HFFc6 (cell line): ENCODE data around the gene ATXN3. TPM values are rescaled to one million over a fixed set of nuclear protein-coding genes. Genes with fewer than 3 reads are reported as not detected.

Experiments
- DNase-seq: peaks from one replicate; pipeline ENCODE4 v3.0.0-alpha.2; 2018
- H3K27ac Mint-ChIP-seq: 2 replicates; pipeline ENCODE4 v1.8.0; 2020; ENCODE audit warnings: mild to moderate bottlenecking, mixed read lengths
- H3K27me3 Mint-ChIP-seq: 2 replicates; pipeline ENCODE4 v1.8.0; 2021; ENCODE audit warnings: mild to moderate bottlenecking, moderate library complexity, mixed read lengths; ENCODE audit not compliant: insufficient read depth
- H3K36me3 Mint-ChIP-seq: 2 replicates; pipeline ENCODE4 v1.8.0; 2021; ENCODE audit warnings: low read depth, mixed read lengths
- H3K4me1 Mint-ChIP-seq: 2 replicates; pipeline ENCODE4 v1.8.0; 2020; ENCODE audit warnings: low read depth, mixed read lengths
- H3K4me3 Mint-ChIP-seq: 2 replicates; pipeline ENCODE4 v1.8.0; 2020; ENCODE audit warnings: mild to moderate bottlenecking, moderate library complexity, mixed read lengths
- H3K9me3 Mint-ChIP-seq: 2 replicates; pipeline ENCODE4 v1.8.0; 2020; ENCODE audit warnings: mild to moderate bottlenecking, mixed read lengths
- total RNA-seq, 6 experiments: library from RNA; stranded (reverse); fragmentation: NEBNext Ultra II Directional; extraction: Animal tissue kit (Norgen Biotek cat#: 25700); gene quantifications; 2 replicates in 1 of 6; 3 replicates in 5 of 6; pipeline ENCODE4 v1.2.3, GENCODE V29; 2021
- TF ChIP-seq, protein P1 (sequence below): fragments of 200-600 bp; sonication (generic); IDR thresholded peaks from 2 replicates; pipeline ENCODE4 v1.5.0; 2021; ENCODE audit warnings: antibody characterized with exemption, mild to moderate bottlenecking

Gene ATXN3
- total RNA-seq, 6 experiments from 2014 or later: 18.5 to 22.4 (median 21.6) TPM

DNA sequence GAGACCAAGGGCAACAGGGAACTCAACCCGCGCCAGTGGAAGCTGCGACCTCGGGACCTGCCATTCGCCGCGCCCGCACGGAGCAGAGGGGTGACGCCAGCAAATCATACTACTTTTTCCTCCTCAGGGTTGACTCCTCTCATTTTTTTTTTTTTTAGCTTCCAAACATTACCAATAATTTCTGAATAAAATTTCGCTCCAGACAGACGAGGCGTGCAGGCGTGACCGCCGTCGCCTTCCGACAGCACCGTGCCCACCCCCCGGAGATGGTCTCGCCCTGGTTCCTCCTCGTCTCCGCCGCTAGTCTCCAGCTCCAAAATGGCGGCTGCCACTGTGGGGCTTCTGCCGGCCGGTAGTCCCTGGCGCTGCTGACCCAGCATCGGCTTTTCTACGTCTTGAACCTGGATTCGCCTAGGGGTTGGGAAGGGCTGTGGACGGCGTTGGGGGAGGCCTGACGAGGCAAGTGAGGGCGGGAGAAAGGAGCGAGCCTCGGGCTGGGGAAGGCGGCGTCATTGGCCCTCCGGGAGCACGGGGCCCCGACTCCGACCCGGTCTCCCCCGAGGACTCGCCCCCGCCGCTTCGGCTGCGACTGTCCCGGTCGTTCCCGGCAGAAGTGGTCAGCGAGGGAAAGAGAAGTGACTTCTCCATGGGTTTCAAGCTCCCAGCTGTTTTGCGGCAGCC lies 15.4 kb upstream of the ATXN3 start, which contains the start of the genes CPSF2 and NDUFB1:
CPSF2 (plus strand) TSS at position 300 of the 681 bp plus-strand sequence. CDS start 9,016 bp downstream, outside the sequence.
NDUFB1 (minus strand) TSS at position 37 of the 681 bp plus-strand sequence. CDS start 4,069 bp downstream, outside the sequence.
- H3K27ac Mint-ChIP-seq: peak within 1 kb of the TSS; percentile 99

DNA sequence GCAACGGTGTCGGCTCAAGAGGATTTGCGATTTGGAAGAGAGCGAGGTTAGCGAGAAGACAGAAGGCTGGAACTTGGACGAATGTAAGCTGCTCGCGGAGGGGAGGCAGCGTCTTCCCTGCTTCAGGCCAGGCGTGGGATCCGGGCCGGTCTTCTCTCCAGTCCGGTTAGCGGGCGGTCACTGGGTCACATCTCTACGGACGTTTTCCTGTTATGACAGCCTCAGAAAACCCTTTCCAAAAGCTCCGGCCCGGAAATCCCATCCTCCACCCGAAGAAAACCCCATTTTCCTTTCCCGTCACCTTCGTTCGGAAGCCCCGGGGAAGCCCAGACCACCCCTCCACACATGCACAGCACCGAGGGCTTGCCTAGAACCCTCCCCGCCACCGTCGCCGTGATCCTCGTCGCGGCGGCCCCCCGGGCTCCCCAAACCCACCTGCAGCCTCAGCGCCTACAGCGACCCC lies 14.9 kb upstream of the ATXN3 start:
- Mint-ChIP-seq H3K27ac (peak overlapping the region; percentile 99), H3K36me3 (peaks cover 13% of the 10 kb centered on the region), H3K27me3 (peaks cover 3% of the 10 kb centered on the region), H3K9me3 (no peaks in the 10 kb centered on the region), H3K4me3 (peak overlapping the region; percentile 98), H3K4me1 (peaks cover 30% of the 10 kb centered on the region)
- TF ChIP-seq, protein P1, sequence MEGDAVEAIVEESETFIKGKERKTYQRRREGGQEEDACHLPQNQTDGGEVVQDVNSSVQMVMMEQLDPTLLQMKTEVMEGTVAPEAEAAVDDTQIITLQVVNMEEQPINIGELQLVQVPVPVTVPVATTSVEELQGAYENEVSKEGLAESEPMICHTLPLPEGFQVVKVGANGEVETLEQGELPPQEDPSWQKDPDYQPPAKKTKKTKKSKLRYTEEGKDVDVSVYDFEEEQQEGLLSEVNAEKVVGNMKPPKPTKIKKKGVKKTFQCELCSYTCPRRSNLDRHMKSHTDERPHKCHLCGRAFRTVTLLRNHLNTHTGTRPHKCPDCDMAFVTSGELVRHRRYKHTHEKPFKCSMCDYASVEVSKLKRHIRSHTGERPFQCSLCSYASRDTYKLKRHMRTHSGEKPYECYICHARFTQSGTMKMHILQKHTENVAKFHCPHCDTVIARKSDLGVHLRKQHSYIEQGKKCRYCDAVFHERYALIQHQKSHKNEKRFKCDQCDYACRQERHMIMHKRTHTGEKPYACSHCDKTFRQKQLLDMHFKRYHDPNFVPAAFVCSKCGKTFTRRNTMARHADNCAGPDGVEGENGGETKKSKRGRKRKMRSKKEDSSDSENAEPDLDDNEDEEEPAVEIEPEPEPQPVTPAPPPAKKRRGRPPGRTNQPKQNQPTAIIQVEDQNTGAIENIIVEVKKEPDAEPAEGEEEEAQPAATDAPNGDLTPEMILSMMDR: no peak
- peak; percentile 6 for DNase-seq

More for the DNA sequence above, 15.4 kb upstream of the ATXN3 start, which contains the start of the genes CPSF2 and NDUFB1:
- Mint-ChIP-seq H3K9me3 (no peaks in the 10 kb centered on the region), H3K4me3 (peak within 1 kb of the TSS; percentile 98), H3K27me3 (peaks cover 3% of the 10 kb centered on the region), H3K4me1 (peaks cover 32% of the 10 kb centered on the region), H3K36me3 (peaks cover 10% of the 10 kb centered on the region)
- DNase-seq: peak; percentile 71
- TF ChIP-seq, protein P1: no peak

DNA sequence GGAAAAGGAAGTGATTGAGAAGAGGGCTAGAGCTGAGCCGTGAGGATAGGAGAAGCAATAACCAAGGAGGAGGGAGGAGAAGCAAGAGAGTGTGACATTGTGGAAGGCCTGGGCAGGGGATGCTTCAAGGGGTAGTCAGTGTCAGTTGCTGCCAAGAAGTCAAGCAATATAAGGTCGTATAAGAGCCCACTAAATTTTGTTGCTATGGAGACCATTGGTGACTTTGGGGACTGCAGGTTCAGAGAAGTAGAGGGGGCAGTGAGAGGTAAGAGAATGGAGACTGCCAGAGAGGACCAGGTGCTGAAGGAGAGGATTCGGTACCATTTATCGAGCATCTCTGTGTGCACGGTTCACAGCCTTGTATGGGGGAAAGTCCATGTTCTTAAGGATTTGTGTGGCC lies 3.1 kb upstream of the ATXN3 start:
- H3K4me3 Mint-ChIP-seq: no peak overlapping the region
- peaks cover 21% of the 10 kb centered on the region for H3K4me1 Mint-ChIP-seq
- H3K36me3 Mint-ChIP-seq: no peaks in the 10 kb centered on the region
- H3K27me3 Mint-ChIP-seq: no peaks in the 10 kb centered on the region
- H3K27ac Mint-ChIP-seq: no peak overlapping the region
- DNase-seq: no peak
- TF ChIP-seq, protein P1: no peak
- no peaks in the 10 kb centered on the region for H3K9me3 Mint-ChIP-seq

DNA sequence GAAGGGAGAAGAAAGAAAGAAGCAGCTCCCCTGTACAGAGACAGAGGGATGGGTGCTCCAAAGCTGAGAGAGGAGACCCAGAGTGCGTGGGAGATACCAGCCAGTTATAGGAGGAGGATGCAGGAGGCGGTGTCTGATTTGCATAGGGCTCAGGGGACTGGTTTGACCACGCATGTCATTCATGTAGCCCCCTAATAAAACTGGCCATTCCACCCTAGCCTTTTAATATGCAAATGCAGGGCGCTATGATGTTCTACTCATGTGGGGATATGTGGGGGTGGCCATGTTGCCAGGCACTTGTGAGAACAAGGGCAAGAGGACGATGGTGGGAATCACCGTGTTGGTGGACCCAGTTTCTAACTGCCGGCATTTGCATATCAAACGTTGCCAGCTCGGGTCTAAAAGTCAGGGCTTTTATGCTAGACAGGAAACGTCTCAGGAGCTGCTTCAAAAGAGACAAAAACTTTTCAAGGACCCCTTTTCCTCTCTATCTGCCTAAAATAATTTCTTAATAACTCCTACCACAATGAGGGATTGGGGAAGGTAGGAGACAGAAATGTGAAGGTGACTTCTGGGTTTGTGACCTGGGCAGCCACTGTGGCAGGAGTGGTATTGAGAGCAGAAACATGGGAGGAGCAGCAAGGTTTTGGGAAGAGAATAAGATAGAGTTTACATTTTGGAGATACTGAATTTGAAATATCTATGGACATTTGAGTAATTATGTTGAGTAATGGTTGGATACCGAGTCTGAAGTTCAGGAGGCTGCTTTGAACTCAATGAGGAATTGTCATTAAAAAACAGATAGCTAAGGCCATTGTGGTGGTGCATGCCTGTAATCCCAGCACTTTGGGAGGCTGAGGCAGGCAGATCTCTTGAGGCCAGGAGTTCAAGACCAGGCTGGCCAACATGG lies 2.2 kb upstream of the ATXN3 start:
- H3K4me1 Mint-ChIP-seq: peaks cover 12% of the 10 kb centered on the region
- H3K27ac Mint-ChIP-seq: no peak overlapping the region
- no peaks in the 10 kb centered on the region for H3K9me3 Mint-ChIP-seq
- H3K27me3 Mint-ChIP-seq: no peaks in the 10 kb centered on the region
- no peaks in the 10 kb centered on the region for H3K36me3 Mint-ChIP-seq
- TF ChIP-seq, protein P1: no peak
- no peak overlapping the region for H3K4me3 Mint-ChIP-seq
- no peak for DNase-seq

DNA sequence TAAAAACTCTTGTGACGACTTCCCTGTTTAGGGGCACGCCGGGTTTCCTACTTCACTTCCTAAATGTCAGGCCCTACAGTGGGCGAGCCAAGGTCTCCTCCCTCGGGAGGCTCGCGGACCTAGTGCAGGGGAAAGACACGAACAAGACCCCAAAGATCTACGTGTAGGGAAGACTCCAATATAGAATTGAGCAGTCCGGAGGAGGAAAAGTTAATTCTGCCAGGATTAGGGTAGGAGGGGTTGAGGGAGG lies 564 bp downstream of the ATXN3 start:
- no peak for DNase-seq
- peaks cover 6% of the 10 kb centered on the region; the same call in 1 of the 2 replicates for H3K4me1 Mint-ChIP-seq
- H3K4me3 Mint-ChIP-seq: peak overlapping the region; percentile 97
- H3K27ac Mint-ChIP-seq: peak overlapping the region; percentile 97
- no peaks in the 10 kb centered on the region for H3K36me3 Mint-ChIP-seq
- no peaks in the 10 kb centered on the region for H3K9me3 Mint-ChIP-seq
- TF ChIP-seq, protein P1: no peak
- H3K27me3 Mint-ChIP-seq: no peaks in the 10 kb centered on the region
